HG03575 (cell line): ENCODE data around the gene MCM3.

ENCODE experiments used
- ATAC-seq: cut with Tn5 transposase; IDR thresholded peaks from one replicate; pipeline ENCODE4 v1.9.1; 2021; ENCODE audit not compliant: unreplicated experiment, insufficient number of reproducible peaks, low FRiP score; ENCODE audit errors: extremely low read depth

MCM3 gene

DNA sequence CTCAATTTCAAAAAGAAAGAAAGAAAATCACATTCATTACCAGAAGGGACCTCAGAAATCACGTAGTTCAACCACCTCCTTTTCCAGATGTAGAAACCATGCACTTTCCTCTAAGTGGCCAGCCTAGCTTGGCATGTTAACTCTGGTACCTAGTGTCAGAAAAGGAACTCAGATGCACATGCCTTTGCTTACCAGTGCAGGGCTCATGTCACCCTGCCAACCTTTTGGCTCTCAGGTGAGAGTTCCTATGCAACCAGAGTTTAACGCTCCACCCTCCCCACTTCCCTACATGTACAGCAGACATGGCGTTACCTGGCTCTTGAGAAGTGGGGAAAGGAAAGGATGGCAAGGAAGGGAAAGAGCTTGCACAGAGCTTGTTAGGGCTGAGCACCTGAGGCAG is 23.9 kb downstream of the MCM3 start:
- no peak for ATAC-seq

DNA sequence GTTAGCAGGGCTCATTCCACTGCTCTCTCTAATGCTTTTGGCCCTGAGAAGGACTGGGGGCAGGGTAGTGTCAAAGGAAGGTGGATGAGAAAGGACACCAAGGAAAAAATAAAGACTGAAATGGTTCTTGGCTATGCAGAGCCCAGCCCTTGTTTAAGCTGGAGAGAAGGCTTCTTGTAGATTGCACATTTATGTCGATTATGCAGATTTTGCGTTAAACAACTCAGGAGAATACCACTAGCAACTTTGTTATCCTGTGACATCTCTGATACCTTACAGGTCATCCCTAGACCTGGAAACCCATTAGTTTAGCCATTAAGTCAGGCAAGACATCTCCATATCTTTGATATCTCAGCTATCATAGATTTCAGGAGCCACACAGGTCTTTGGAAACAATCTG is 29.1 kb downstream of the MCM3 start:
- no peak for ATAC-seq

DNA sequence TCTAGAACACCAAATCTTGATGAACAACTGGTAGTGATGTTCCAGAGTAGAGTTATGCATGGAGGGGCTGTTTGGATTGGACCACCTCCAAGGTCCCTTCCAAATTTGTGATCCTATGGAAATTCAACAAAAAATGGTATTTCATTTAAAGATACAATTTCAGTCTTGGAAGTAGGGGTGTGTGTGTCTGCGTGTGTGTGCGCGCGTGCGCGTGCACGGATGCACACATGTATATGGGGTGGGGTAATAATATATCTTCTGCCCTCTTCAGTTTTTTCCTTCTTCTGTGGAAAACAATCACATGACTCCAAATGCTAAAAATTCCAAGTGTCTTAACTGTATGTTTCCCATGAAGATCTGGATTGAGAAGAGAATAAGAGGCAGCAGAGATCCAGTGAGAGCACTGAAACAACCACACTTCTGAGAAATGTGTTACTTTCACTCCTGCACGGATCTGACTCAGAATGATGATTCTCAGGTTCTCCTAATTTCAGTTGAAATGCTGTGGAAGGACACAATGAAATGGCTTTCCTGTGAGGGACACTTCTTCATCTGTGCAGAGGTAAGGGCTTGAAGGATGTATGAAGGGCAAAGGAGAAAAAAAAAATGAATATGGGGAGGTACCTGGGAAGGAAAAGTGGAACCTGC is 29.7 kb downstream of the MCM3 start:
- ATAC-seq, result no peak

DNA sequence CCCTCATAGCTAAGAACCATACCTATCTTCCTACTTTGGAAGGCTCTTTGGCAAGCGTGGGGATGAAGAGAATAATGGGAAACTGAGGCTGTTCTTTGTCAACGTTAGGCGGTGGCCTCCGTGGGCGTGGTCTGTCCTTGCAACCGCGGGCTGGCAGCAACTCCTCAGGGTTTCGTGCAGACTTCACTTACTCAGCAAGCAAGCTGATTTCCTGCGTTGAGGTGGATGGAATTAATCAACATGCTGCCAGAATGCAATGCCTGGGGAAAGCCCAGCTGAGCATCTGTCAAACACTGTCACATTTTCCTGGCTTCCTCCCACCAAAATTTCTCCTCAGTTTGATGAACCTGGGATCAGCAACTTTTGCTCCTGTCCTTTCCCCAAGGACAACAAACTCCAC is 31.0 kb downstream of the MCM3 start:
- no peak for ATAC-seq

DNA sequence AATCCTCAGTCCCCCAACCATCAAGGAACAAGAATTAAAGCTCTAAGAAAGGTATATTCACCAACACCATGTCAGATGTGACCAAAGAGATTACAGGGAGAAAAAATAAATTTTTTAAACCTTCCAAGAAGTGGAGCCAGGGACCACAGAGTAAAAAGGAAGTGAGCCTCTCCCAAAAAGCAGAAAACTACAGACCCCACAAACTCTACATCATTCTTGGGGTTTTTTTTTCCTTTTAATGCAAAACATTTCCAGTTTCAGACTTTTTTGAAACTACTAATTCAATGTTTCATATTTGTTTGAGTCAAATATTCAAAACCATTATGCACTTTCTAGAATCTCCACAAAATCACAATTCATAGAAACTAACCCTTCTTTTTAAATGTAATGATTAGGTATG is 33.4 kb downstream of the MCM3 start:
- no peak for ATAC-seq

DNA sequence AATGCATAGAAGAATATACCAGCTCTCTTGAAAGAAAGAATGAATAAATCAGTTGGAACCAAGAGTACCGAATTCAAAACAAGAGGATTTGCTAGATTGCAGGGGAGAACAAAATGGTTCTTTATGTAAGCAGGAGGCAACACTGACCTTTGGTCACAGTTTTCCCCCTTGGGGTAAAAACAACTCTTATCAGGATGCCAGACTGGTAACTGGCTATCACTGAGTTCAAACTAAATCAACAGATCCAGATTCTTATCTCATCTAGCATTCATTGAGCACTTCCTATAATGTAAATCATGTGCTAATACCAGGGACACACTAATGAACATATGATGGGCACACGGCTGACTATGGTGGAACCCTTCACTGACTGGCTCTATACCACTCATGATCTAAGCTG is 35.5 kb downstream of the MCM3 start:
- ATAC-seq, result no peak

DNA sequence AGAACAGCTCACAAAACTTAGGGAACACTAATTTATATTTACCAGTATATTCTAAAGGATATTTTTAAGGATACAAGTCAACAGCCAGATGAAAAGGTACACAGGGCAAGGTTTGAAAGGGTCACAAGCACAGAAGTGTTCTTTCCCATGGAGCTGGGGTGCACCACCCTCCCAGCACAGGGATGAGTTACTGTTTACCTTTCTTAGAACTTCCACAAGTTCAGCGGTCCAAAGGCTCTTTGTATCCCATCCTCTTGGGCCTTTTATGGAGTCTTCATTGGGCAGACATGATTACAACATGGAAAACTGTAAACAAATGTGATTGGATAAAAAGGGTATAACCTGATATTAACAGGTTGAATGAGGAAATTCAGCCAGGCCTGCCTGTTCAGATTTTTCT is 39.1 kb downstream of the MCM3 start:
- ATAC-seq, result no peak

DNA sequence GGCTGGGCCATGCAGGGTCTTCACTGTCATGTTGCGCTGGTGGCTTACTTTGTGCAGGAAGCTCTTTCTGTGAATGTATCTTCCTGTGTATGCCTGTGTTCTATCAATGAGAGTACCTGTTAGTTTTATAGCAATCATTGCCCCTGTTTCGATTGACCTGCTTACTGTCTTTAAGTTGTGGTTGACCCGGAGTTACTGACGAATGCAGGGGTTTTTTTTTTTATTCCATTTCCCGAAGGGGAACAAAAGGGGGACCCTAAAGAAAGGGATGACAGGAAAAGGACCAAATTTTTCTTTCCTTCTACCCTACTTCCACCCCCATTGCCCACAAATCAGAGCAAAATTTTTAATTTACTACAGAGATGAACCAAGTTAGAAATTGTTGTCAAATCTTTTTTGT is 40.1 kb downstream of the MCM3 start, which contains the start of gene IL17F:
Gene IL17F (minus strand): TSS at position 101 of the 400 bp plus-strand sequence. CDS start 71 bp downstream, at position 30.
- ATAC-seq, result no peak

DNA sequence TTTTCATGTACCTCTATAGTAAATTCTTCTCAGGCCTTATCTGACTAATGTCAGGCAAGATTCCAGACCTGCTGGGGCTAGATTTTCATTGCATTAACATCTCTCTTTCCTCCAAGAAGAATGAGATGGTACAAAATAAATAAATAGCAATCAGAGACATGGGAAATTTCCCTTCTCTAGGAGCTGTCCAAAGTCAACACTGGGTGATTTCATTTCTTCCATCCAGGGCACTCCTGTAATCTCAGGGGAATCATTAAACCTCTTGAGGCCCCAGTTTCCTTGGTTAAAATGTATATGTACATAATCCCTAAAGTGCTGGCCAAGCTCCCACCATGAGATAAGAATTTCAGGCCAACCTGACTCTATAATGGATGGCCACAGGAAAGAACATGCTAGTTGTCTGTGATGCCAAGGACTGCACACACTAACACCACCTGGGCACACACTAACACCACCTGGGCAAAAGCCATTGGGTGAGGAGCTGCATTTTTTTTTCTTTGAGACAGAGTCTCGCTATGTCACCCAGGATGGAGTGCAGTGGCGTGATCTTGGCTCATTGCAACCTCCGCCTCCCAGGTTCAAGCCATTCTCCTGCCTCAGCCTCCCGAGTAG is 41.2 kb downstream of the MCM3 start:
- ATAC-seq, result no peak

DNA sequence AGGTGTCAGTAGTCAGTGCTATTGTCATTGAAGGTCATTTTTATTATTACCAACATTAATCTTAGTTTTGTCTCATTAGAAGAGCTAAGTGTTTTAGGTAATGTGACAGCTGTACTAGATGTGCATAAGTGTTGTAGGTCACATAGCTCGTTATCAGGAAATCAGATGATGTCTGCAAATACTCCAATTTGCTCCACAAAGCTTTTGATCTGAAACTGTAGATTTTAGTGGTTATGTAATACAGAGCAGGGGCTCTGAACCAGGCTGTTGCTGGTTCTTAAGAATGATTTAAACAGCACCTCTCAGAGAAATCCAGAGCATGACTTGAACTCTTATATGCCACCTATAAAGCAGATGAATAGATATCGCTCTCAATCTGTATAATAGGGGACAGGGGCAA is 42.7 kb downstream of the MCM3 start:
- no peak for ATAC-seq

DNA sequence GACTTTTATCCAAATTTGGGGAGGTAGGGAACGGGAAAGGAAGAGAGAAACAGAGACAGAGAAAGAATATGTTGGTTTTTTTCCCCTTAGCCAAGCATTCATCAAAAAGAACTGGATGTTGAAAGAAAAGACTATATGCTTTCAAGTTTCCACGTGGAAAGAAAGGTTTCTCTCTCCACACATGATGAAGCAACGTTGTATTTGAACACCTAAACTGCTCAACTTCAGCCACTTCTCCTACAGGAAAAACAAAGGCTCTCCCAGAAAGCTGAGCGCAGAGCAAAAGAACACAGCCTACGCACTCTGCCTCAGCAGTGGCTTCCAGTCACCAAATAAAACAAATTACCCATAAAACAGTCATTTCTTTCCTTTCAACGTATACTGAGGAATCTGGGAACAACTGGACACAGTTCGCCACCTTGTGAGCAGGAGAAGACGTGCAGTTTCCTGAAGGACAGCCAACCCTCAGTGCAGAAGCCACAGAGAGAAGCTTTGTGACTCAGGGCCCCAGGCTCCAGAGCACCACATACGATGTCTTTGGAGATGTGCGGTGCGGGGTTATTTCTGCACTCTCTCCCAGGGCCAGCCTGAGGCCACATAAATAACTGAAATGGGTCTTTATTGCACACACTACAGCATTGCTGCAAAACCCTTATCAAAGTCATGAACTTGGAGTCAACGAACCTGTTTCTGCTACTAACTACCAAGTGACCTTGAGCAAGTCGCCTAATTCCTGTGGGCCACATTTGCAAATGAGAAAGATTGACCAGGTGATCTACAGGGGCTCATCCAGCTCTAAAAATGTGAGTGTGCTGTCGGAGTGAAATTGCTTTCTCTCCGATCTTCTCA is 50.3 kb downstream of the MCM3 start:
- peak; percentile 45 for ATAC-seq

DNA sequence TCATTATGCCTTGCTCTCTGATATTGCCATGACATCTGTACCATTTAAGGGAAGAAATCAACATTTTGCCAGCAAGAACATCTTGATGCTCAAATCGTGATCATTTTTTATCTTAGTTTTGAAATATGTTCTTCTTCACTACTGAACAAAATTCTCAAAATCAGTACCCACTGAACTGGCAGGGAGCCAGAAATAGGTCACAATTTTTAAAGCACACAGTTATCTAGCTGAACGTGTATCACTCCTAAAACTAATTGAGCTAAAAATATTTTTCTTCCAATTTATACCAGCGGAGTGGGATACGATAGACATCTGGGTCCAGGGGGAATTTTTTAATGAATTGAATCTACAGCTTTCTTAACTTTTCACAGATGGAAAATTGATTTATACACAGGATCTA is 51.5 kb downstream of the MCM3 start:
- ATAC-seq, result no peak

DNA sequence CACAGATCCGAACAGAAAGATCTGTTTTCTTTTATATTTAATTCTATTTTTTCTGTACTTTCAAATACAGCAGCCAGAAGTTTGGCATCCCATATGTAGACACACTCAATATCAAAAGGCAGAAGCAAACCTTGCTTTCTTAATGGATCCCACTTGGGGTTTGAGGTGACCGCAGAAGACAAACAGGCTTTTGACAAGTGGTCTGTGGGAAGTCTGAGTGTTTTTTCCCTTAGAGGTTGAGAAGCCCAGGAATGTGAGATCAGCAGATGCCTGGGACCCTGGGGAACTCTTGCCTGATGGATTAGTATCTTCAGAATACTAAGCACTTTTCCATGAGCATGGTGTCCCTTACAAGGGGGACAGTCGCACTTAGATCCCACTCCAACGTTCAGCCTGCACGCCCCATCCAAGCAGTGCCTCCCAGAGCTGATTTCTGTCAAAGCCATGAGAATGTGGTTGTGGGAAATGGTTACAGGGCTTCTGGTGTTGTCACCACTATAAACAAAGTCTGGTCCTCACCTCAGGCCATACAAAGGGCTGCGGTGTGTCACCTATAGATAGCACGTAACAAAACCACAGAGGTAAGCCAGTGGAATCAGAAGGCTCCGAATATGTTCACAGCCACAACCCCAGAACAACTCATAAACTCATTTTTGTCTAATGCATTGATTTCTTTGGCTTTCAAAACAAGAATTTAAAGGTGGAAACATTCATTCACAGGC is 53.0 kb downstream of the MCM3 start:
- no peak for ATAC-seq

DNA sequence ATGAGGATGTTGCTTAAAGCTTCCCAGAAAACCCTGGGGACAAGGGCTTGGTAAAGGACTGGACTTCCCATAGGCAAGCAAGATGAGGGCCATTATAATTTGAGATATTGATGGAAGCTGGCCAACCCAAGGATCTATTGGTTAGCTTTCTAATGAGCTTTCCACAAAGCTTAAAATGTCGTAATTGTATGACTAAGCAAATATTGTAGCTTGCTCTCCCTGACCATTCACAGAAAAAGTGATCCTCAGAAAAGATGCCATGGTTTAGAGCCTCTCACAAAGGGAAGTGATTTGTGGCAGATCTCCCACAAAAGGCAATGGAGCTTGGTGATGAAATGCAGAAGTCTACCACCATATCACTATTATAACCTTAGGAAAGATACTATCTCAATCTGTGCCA is 53.9 kb downstream of the MCM3 start:
- ATAC-seq, result no peak

DNA sequence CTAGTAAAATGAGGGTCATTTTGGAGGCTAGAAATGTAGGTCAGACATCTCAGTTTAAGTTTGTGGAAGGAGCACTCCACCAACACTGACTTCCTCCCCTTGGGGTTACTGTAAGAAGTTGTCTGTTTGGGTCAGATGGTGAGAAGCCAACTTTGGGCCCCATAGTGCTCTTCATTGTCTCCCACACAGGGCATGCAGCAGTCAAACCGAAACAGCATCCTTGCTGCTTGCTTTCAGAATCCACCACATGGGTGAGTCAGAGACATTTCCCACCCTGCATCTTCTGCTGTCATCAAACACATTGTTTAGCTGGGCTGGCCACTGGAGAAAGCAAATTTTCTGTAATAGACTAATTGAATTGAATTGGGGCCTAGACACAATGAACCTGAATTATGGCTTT is 57.0 kb downstream of the MCM3 start:
- ATAC-seq, result peak; percentile 98

DNA sequence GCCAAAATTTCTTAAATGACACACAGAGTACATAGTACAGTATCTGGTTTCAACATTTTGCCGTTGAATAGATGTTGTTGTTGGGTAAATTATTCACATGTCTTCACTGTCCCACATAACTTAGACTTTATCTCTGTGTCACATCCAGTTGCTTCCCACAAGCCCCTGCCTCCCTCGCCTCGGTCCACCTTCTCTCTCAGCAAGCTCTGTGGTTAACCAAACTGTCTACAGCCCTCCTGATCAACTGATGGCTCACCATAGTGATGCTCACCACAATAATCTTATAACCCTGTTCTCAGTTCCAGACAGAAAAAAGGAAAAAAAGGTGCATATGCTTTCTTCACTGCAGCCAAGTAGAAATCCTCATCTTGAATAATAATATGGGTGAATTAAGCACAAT is 63.2 kb downstream of the MCM3 start:
- ATAC-seq, result peak; percentile 71

DNA sequence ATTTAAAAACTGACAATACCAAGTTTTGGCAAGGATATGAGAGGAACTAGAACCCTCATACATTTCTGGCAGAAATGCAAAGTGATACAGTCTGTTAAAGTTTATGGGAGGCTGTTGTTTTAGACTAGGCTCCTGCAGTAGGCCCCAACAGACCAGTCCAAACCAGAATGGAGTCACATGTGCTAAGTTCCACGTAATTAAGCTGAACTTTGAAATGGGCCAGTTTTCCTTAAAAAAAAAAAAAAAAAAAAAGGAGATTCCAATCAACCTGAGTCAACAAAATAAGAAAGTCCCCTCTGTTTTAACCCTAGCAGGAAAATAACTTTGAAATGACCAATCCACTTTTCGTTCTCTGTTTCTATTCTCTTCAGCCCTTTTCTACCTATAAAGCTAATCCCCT is 66.8 kb downstream of the MCM3 start:
- ATAC-seq, result no peak

DNA sequence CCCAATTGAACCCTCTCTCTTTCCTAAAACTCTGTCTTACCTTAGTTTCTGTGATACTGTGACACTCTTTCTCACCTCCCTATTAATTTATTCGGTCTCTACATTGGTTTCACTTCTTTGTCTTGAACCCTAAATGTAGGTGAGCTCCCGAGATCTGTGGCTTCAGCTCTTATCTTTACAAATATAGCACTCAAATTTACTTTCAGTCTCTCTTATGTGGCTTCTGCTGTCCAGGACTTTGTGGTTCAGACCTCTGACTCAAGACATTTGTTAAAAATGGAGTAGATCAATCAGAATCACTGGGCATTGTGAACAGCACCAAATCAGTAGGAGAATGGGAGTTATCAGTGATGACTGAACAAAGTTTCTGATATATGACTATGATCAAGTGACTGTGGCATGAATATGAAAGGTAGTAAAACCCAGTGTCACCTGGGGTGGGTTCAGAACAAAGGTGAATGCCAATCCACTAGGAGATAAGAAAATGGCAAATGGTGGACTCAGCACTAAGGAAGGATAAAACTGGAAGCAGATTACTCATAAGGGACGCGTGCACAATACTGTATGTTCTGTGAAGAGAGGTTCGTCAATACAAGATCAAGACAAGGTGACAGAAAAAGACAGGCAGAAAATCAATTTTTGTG is 67.5 kb downstream of the MCM3 start:
- no peak for ATAC-seq

DNA sequence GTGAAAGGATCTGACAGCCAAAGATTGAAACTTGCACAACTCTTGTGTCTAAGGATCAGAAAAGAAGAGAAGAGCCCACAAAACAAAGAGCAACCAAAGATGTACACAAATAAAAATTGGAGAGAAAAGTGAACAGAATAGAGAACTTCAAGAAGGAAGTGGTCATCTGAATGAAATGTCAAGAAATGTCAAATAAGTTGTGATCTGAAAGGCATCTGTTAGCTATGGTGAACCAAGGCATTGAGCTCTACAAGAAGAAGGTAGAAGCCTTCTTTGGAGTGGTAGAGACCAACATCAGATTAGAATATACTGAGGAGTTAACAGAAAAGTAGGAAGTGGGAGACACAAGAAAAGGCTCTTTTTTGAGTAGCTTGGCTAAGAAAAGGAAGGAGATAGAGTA is 68.8 kb downstream of the MCM3 start:
- no peak for ATAC-seq
